Endothelial cell of umbilical vein (primary cell): ENCODE results near the gene ST6GALNAC3. TPM values are rescaled to one million over a fixed set of nuclear protein-coding genes. Genes with fewer than 3 reads are reported as not detected.

Experiments
- BruUV-seq: library from RNA; stranded (reverse); fragments of 400-500 nt; replicated peaks from 2 replicates; lab custom pipeline; 2021; lab: Mats Ljungman, UMichigan
- CTCF ChIA-PET: fragments of 300-600, 350-600 bp; sonication (Branson Sonifier 250); formaldehyde crosslinking; loops from one replicate; lab custom pipeline; 2021; ENCODE audit warnings: antibody characterized with exemption, inconsistent platforms; lab: Charles Lee
- POLR2A ChIA-PET: fragments of 300-600, 350-600 bp; sonication (Branson Sonifier 250); formaldehyde crosslinking; loops from one replicate; lab custom pipeline; 2021; ENCODE audit warnings: antibody characterized with exemption, inconsistent platforms; lab: Charles Lee
- DNase-seq: peaks from one replicate; pipeline ENCODE4 v3.0.0-alpha.2; 2011; ENCODE audit warnings: low read depth, low spot score
- FAIRE-seq: peaks from 2 replicates; lab custom pipeline; 2011; peaks lifted over from hg19 to GRCh38; lab: Jason Lieb, UNC
- H2AFZ ChIP-seq: 2 replicates; pipeline ENCODE4 v1.6.0; 2012; ENCODE audit warnings: low read depth, low read length, control low read depth, inconsistent platforms
- H3K27ac ChIP-seq: 2 replicates; pipeline ENCODE4 v1.5.1; 2011; ENCODE audit warnings: low read depth, mild to moderate bottlenecking, control low read depth, low read length, moderate library complexity; ENCODE audit not compliant: insufficient read depth
- H3K27me3 ChIP-seq, 2 experiments: 2 replicates each; pipeline versions ENCODE4 v1.6.0 to v1.6.1; 2011; ENCODE audit warnings: low read length in 2 of 2, mixed read lengths in 1 of 2; ENCODE audit not compliant: control insufficient read depth in 2 of 2, insufficient read depth in 2 of 2
- H3K36me3 ChIP-seq, 2 experiments: 2 replicates in 1 of 2; 3 replicates in 1 of 2; pipeline ENCODE4 v1.5.1; 2011; ENCODE audit warnings: low read length in 2 of 2, mild to moderate bottlenecking in 1 of 2, moderate library complexity in 1 of 2; ENCODE audit not compliant: control insufficient read depth in 2 of 2, insufficient read depth in 2 of 2; ENCODE audit errors: extremely low read depth in 1 of 2
- H3K4me1 ChIP-seq: 3 replicates; pipeline ENCODE4 v1.5.1; 2011; ENCODE audit warnings: mild to moderate bottlenecking, low read length; ENCODE audit not compliant: control insufficient read depth, insufficient read depth; ENCODE audit errors: extremely low read depth
- H3K4me2 ChIP-seq: 2 replicates; pipeline ENCODE4 v1.6.1; 2011; ENCODE audit warnings: low read length, control low read depth, mixed read lengths; ENCODE audit not compliant: insufficient read depth
- H3K4me3 ChIP-seq, 3 experiments: fragments of 200-600 bp in 1 of 3; sonication (generic), shearing (Covaris generic) in 1 of 3; replicated peaks in 1 of 3; 2 replicates each; pipeline ENCODE4 v1.5.1; 2011 to 2016; ENCODE audit warnings: control low read depth in 3 of 3, low read length in 3 of 3, mild to moderate bottlenecking in 2 of 3, inconsistent platforms in 1 of 3, low read depth in 1 of 3, moderate library complexity in 1 of 3; ENCODE audit not compliant: insufficient read depth in 1 of 3
- H3K79me2 ChIP-seq: 2 replicates; pipeline ENCODE4 v1.6.0; 2012; ENCODE audit warnings: low read length, inconsistent platforms; ENCODE audit not compliant: control insufficient read depth, insufficient read depth
- H3K9ac ChIP-seq: replicated peaks from 2 replicates; pipeline ENCODE3; 2011; ENCODE audit warnings: low read length, control low read depth; ENCODE audit not compliant: insufficient read depth; ENCODE audit errors: extremely low read depth
- H3K9me1 ChIP-seq: replicated peaks from 3 replicates; pipeline ENCODE4 v1.6.0; 2011; ENCODE audit warnings: mild to moderate bottlenecking, low read length; ENCODE audit not compliant: control insufficient read depth, insufficient read depth; ENCODE audit errors: extremely low read depth
- H3K9me3 ChIP-seq: replicated peaks from 2 replicates; pipeline ENCODE4 v1.5.1; 2012; ENCODE audit warnings: low read length, inconsistent platforms; ENCODE audit not compliant: control insufficient read depth, insufficient read depth
- H4K20me1 ChIP-seq: replicated peaks from 2 replicates; pipeline ENCODE3; 2011; ENCODE audit warnings: mild to moderate bottlenecking, low read length; ENCODE audit not compliant: control insufficient read depth, insufficient read depth; ENCODE audit errors: extremely low read depth
- CTCF ChIP-seq, 2 donors: IDR thresholded peaks; 1 replicate in 1 of 2; 2 replicates in 1 of 2; pipeline ENCODE4 v1.5.1; 2011; ENCODE audit warnings: low read length in 2 of 2, mild to moderate bottlenecking in 2 of 2, moderate library complexity in 2 of 2, control low read depth in 1 of 2, inconsistent platforms in 1 of 2, low read depth in 1 of 2; ENCODE audit not compliant: insufficient read depth in 1 of 2; ENCODE audit errors: extremely low read depth in 1 of 2
- EZH2 ChIP-seq: IDR thresholded peaks from 2 replicates; pipeline ENCODE4 v1.6.1; 2012; ENCODE audit warnings: borderline replicate concordance, low read depth, mild to moderate bottlenecking, moderate library complexity, low read length, inconsistent platforms; ENCODE audit not compliant: severe bottlenecking
- FOS ChIP-seq: IDR thresholded peaks from 2 replicates; pipeline ENCODE4 v1.6.1; 2011; ENCODE audit warnings: mild to moderate bottlenecking, low read length, moderate library complexity, borderline replicate concordance; ENCODE audit not compliant: insufficient read depth
- GATA2 ChIP-seq: IDR thresholded peaks from 2 replicates; pipeline ENCODE4 v1.7.0; 2011; ENCODE audit warnings: low read depth, mild to moderate bottlenecking, moderate library complexity, mixed read lengths, low read length; ENCODE audit not compliant: insufficient read length, insufficient read depth
- JUN ChIP-seq: IDR thresholded peaks from 2 replicates; pipeline ENCODE4 v1.6.1; 2011; ENCODE audit warnings: borderline replicate concordance, low read depth; ENCODE audit not compliant: insufficient read length, insufficient read depth
- MAX ChIP-seq: IDR thresholded peaks from 2 replicates; pipeline ENCODE4 v1.6.1; 2011; ENCODE audit not compliant: insufficient read depth, insufficient read length
- MYC ChIP-seq: IDR thresholded peaks from one replicate; pipeline ENCODE4 v1.6.1; 2011; ENCODE audit warnings: mild to moderate bottlenecking, low read depth, low read length
- POLR2A ChIP-seq: IDR thresholded peaks from 2 replicates; pipeline ENCODE4 v1.6.1; 2012; ENCODE audit warnings: low read depth, mild to moderate bottlenecking, control low read depth, low read length
- POLR2AphosphoS5 ChIP-seq: IDR thresholded peaks from 2 replicates; pipeline ENCODE4 v1.6.1; 2012; ENCODE audit warnings: low read depth, mild to moderate bottlenecking, control low read depth, low read length, moderate library complexity; ENCODE audit not compliant: insufficient read depth
- dilution Hi-C: fragments of 300-500 bp; cut with MboI; formaldehyde crosslinking; loops from one replicate; pipeline ENCODE4 v1.15.0; 2019; ENCODE audit warnings: low sequenced_read_pairs; ENCODE audit not compliant: extremely low pct_ligation_motif_present
- intact Hi-C: fragments of 100-400 bp; cut with micrococcal nuclease; formaldehyde crosslinking; loops from one replicate; pipeline ENCODE4 v1.10.0; 2022
- polyA plus RNA-seq, 4 experiments: library from polyadenylated mRNA; depleted of rRNA in 3 of 4; stranded (reverse) in 3 of 4; unstranded in 1 of 4; fragments of >200 nt; gene quantifications; 2 replicates each; pipeline versions ENCODE4 v1.2.1 to v1.2.3, GENCODE V29; 2011 to 2012; ENCODE audit warnings: missing spikeins in 1 of 4
- total RNA-seq: library from RNA; stranded (reverse); gene quantifications from 2 replicates; pipeline ENCODE4 v1.2.3, GENCODE V29; 2021

The ST6GALNAC3 gene
- total and polyA plus RNA-seq, 2 donors (not counting 3 experiments of a cell fraction or from before 2014, with no cell fraction given), result 7.6 to 48.3 TPM

- TF ChIP-seq POLR2AphosphoS5, result no peak
- TF ChIP-seq POLR2A, result no peak
- no peak for TF ChIP-seq JUN
- no peak for TF ChIP-seq FOS
- no peak for TF ChIP-seq CTCF (IDR thresholded peaks at IDR 0.05; ENCODE audit: extremely low read depth in 1 of 2, insufficient read depth in 1 of 2, low read depth in 1 of 2, low read length in 2 of 2)
- TF ChIP-seq MAX, result no peak
- TF ChIP-seq MYC, result no peak
- no peak for TF ChIP-seq GATA2
- TF ChIP-seq EZH2, result no peak
- no TSS peak for BruUV-seq
- H3K9ac ChIP-seq, result no peak overlapping the region
- ChIA-PET POLR2A (no interaction called here), CTCF (no interaction called here)
- dilution Hi-C loops, result no loop called here
- H3K36me3 ChIP-seq, result no peaks in the 10 kb centered on the region
- no peaks in the 10 kb centered on the region for H3K79me2 ChIP-seq
- no peak overlapping the region for H3K27ac ChIP-seq
- FAIRE-seq, result no peak
- no peak overlapping the region for H3K4me2 ChIP-seq
- no peaks in the 10 kb centered on the region for H3K27me3 ChIP-seq
- no peaks in the 10 kb centered on the region for H4K20me1 ChIP-seq
- no peaks in the 10 kb centered on the region for H3K9me3 ChIP-seq
- H3K9me1 ChIP-seq, result no peaks in the 10 kb centered on the region
- no peak overlapping the region for H3K4me3 ChIP-seq
- intact Hi-C loops, result no loop called here
- no peak for DNase-seq
- H3K4me1 ChIP-seq, result no peaks in the 10 kb centered on the region
- no peak overlapping the region for H2AFZ ChIP-seq
Observed at GRCh38 chr1:76239470-76239918, 164.9 kb downstream of the ST6GALNAC3 start.
